ENCODE results near the gene DGLUCY. TPM values are rescaled to one million over a fixed set of nuclear protein-coding genes. Genes with fewer than 3 reads are reported as not detected.
"Not testable (repeated sequence)": the region's sequence is repeated elsewhere in the genome, so short reads cannot be mapped to it uniquely, and the experiment has no call there.

The DGLUCY gene
- total RNA-seq, 1 donor from 2014 or later = 41.1 TPM

DNA sequence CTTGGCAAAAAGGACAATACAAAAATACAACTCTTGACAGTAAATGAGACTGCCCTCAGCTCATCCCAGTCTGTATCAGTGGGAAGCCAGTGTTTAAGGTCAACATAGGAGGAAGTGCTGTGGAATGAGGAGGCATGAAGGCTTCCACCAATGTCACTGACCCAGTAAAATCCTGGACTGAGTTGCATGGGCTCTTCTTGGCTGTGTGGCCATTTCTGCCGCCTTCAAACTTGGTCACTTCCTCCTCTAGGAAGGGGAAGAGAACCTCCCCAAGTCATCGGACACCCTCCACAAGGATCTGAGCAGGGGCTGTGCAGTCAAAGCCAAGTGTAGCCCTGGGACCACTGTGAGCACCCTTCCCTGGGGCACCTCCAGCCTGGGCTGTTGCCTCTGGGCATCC is 118.7 kb downstream of the DGLUCY start:
- no peak for DNase-seq (ENCODE audit: low spot score)

DNA sequence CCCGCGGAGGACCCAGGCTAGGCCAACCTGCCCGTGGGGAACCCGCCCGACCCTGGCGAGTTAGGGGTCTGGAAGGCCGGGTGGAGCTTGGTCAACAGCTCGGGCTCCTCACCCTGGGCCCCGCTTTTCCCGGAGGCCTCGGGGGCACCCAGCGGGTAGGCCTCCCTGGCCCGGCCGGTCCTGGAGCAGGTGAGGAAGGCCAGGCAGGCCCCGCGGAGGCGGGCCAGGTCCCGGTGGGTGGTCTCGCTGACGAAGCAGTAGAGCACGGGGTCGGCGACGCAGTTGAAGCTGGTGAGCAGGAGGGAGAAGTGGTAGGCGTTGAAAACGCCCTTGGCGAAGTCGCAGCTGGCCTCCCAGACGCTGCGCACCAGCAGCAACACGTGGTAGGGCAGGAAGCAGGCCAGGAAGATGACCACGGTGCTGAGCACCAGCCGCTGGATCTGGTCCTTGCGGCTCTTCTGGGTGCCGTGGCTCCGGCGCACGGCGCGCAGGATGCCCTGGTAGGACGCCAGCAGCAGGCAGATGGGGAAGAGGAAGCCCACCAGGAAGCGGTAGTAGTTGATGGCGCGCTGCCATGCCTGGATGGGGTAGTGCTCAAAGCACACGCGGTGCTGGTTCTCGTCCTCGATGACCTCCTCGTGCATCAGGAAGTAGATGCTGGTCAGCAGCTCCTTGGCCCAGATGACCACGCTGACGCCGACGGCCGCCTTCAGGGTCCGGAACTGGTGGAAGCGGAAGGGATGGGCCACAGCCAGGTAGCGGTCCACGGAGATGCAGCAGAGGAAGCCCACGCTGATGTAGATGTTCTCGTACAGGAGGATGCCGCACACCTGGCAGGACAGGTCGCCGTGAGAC is 120.3 kb downstream of the DGLUCY start:
- DNase-seq (ENCODE audit: low spot score) = no peak

DNA sequence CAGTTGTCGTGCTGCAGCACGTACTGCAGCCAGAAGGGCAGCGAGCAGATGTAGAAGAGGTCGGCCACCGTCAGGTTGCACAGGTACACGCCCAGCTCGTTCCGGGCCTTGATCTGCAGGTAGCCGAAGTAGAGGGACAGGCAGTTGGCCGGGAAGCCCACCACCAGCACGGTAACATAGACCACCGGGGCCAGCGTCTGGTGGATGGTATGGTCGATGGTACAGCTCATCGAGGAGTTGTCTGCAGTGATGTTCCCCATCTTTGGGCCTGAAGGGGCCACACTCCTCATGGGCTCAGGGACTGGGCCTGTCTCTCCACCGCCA is 120.9 kb downstream of the DGLUCY start:
- DNase-seq (ENCODE audit: low spot score) = no peak

DNA sequence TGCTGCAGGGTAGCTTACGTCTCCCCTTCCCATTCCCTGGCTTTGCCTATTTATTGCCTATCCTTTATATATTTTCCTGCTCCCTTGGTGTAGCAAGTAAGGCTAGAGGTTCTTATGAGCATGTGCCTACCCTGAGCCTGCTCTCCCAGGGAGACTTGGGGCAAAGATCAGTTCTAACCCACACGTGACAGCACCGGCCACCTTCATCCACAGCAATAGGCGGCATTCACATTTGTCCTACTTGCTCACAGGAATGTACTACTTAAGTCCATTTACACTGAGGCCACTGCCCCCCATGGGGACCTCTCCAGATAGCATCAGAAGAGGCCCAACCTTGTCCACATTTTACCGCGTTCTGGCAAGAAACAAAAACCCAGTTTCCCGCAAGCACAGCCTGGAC is 122.0 kb downstream of the DGLUCY start:
- no peak for DNase-seq (ENCODE audit: low spot score)

DNA sequence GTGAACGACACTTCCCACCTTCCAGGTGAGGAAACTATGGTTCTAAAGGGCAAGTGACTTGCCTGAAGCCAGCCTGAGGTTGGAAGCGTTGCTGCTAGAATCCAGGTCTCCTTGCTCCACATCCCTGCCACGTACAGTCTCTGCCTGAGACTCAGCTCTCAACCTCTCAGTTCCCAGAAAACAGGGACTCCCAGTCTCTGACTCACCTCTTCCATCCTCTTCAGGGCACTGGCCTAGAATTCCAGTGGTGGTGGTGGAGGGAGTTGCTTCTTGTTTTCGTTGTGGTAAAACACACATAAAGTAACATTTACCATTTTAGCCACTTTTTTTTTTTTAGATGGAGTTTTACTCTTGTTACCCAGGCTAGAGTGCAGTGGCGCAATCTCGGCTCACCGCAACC is 123.3 kb downstream of the DGLUCY start:
- DNase-seq (ENCODE audit: low spot score) = no peak

DNA sequence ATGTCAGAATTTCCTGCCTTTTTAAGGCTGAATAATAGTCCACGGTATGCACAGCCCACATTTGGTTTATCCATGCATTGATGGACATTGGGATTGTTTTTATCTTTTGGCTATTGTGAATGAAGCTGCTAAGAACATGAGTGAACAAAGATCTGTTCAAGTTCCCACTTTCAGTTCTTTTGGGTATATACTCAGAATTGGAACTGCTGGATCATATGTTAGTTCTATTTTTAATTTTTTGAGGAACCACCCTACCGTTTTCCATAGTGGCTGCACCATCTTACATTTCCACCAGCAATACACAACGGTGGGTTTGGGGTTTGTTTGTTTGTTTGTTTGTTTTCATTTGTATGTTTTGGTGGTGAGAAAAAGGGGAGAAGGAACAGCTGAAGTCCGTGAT is 124.2 kb downstream of the DGLUCY start:
- no peak for DNase-seq (ENCODE audit: low spot score)

DNA sequence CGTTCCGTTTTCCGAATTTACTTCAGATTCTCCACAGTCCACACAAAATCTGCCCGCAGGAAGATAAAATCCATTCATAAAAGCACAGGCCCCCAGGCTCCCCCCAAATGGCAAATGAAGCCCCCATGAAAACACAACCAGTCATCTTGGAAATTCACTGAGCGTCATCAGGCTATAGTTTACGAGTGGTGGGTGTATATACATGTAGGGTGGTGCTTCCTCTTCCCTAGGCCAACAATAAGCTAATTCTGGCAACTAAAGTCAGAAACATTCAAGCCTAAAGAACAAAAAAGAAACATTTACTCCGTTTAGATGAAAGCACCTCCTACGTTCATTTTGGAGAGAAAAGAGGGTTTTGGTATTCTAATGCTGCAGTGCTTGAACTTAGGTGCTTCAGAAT is 124.8 kb downstream of the DGLUCY start:
- no peak for DNase-seq (ENCODE audit: low spot score)

DNA sequence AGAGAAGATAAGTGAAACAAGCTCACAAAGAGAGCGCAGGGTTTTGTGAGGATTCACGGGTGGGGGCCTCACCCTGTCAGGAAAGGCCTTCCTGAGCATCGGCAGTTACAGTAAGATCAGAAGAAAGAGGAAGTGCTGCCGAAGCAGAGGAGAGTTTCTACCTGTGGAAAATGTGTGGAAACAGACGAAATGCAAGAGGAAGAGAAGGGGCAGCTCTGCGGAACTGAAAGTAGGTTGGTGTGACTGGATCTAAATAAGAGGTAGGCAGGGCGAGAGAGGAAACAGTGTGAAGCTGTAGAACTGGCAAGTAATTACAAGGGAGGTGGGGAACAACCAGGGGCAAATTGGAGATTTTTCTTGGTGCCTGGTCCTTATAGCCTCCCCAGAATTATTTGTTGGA is 128.0 kb downstream of the DGLUCY start:
- no peak for DNase-seq (ENCODE audit: low spot score)

DNA sequence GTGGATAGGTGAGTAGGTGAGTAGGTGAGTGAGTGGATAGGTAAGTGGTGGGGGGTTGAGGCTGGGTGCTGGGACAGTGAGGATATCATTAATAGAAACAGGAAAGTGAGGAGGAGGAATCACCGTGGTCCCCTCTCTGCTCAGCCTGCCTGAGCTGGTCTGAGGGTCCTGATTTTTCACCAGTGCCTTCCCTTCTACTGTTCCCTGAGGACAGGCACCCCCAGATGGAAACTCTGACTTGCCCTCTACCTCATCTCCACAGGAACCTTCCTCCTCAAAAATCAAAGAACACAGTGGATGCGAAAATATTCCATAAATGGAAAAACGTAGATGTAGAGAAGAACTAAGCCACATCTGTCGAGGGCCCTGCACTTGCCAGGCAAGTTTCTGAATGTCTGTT is 128.8 kb downstream of the DGLUCY start:
- no peak for DNase-seq (ENCODE audit: low spot score)

DNA sequence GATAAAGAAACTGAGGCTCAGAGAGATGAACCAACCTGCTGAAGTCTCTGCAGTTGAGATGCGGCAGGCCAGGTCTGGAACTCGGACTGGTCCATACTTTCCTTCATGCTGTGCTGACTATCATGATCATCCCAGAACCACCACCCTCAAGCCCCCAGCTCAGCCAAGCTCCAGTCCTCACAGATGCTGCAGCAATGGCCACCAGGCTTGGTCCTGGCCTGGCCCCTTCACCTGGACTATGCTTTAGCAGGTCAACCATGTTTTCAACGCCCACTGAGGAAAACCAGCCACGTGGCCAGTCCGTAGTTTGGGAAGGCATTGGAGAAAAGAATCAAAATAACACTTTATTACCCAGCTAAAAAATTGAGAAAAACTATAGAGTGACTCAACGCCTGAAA is 129.2 kb downstream of the DGLUCY start:
- no peak for DNase-seq (ENCODE audit: low spot score)

DNA sequence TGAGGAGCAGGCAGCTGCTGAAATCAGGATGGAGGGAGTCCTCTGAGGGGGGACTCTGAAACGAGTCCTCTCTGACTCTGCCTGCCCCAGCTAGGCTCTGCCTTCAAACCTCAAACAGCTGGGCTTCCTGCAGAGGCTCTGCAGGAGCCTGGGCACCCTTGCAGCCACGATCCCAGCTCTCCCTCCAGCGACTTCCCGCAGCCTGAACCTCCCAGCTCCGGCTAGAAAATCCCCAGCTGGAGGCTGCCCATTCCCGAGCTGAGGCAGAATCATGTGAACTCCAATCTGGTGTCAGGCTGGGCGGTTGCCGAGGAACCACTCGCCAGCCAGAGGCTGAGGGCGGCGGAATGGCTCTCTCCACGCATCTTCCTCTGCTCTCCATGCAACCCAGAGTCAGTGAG is 130.6 kb downstream of the DGLUCY start, which contains the start of gene GPR68:
GPR68 (minus strand) TSS at position 204 of the 401 bp plus-strand sequence. CDS start 9,654 bp downstream, outside the sequence.
- DNase-seq (ENCODE audit: low spot score) = no peak

DNA sequence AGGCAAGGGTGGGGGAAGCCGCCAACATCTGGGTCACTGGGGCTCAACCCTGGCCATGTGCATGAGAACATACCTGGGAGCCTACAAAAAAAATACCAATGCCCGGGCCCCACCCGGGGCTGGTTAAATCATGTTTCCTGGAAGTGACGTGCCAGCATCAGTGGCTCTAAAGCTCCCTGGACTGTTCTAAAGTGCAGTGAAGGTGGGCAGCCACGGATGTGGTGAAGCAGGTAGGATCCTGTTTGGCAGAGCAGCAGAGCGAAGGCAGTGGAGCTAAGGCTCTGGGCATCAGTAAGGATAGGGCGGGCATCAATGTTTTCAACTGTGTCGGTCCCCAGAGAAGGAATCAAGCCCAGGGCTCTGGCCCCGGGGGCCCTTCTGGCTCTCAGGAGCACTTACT is 131.2 kb downstream of the DGLUCY start:
- no peak for DNase-seq (ENCODE audit: low spot score)

DNA sequence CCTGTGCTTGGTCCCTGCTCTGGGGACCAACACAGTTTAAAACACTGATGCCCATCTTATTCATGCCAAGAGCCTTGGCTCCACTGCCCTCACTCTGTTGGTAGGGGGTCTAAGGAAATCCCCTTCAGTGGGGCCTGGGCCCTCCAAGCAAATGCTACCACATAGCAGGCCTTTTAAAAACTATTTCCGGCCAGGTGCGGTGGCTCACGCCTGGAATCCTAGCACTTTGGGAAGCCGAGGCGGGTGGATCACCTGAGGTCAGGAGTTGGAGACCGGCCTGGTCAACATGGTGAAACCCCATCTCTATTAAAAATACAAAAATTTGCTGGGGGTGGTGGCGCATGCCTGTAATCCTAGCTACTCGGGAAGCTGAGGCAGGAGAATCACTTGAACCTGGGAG is 131.7 kb downstream of the DGLUCY start:
- DNase-seq (ENCODE audit: low spot score) = not testable (repeated sequence)

DNA sequence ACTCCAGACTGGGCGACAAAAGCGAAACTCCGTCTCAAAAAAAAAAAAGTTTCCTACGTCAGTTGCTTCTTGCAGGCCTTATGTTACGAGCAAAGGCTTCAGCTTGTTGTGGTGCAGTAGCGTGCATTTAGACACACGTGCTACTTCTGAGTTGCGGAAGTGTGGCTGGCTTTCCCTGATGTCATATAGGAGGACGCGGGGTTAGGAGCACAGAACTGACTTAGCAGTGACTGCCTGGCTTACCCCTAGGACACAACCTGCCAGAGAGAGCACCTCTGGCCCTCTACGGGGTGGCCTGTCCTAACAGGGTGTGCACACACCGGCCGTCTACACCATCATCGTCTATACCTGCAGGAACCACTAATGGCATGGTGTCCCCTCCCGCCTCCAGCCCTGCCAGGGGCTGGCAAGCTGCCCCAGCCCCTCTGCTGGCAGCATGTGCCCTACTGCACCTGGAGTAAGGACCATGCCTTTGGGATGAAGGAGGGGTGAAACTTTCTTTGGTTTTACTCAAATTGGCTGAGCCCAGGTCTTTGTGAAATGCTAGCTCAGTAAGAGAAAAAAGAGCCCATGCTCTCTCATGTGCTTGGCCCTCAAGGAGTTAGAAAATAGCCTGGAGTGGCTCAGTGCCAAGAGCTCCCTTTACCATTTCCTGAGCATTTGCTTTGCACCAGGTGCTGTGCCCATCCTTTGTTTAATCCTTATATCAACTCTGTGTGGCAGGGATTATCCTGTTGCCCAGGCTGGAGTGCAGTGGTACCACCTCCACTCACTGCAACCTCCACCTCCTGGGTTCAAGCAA is 132.4 kb downstream of the DGLUCY start:
- no peak for DNase-seq (ENCODE audit: low spot score)

DNA sequence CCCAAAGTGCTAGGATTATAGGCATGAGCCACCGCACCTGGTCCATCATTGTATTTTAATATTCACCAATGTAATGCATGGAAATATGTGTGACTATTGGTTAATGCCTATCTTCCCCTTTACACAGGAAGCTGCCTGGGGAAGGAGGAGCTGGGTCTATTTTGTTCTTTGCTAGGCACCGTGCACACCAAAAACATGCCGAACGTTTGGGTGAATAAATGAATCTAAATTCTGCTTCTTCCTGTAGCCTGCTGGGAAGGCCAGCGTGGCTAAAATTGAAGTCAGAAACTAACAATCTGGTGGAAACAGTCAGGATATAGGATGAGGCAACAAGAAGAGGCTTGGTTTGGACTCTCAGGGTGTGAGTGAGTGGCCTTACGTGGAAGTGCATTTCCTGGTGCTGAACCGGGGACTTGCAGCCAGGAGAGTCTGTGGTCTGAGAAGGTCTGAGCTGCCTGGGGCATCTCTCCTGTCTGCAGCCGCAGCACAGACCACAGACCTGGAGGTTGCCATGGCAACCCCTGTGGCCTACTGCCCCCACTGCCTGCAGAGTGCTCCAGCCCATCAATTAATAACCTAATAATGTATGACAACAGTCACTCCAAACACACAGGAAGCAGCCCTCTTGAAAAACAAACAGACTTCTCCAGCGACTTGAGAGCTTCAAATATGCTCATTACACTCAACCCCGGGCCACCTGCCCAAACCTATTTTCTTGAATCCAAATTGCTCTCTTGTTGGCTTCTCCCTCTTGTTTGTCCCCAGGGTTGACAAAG is 136.2 kb downstream of the DGLUCY start:
- DNase-seq (ENCODE audit: low spot score) = no peak

DNA sequence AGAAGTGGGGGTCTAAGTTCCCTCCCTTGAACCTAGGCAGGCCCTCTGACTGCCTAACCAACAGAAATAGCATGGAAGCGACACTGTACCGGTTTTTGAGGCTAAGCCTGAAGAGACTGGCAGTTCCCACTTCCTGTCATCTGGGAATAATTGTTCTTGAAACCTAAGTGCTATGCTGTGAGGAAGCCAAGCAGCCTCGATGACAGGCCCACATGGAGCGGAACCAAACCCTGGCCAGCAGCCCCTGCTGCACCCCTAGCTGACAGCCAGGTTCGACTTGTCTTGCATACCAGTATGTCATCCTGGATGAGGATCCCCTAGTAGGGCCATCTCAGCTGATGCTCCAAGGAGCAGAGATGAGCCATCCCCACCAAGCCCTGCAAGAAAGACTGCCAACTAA is 137.0 kb downstream of the DGLUCY start:
- no peak for DNase-seq (ENCODE audit: low spot score)

DNA sequence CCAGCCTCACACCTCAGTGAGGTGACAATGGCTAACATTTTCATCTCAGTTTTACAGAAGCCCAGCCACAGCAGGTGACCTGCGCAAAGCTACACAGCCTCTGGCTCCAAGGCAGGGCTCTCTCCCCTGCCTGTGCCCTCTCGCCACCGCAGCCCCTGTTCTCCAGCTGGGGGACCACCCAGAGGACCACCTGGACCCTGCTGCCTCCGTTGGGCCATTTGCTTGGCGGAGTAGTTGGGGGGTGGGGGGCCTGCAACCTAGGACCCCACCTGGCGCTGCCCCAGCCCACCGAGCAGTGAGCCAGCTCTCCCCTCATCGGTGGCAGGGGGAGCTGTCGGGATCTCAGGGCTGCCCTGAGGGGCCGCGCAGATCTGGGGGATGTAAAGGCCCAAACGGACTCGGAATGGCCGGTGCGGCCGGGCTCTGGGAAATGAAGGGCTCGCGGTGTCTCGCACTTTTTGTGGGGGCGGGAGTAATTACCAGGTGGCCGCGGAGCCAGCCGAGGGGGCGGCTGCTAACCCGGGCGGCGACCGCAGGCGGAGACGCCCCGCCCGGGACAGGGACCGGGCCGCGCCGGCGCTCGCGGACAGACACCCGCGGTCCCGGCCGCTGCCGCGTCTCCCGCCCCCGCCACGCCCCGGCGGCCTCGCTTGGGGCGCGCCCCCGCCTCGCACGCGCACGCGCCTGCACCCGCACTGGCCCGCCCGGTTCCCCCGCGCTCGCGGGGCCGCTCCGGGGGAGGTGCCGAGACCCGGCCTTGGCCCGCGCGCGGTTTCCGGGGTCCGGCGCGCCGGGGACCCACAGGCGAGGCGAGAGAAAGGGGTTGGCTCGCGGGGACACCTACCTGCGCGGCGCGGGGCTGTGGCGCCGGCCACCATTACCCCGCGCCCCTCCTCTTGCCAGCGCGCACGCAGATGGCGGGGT is 139.3 kb downstream of the DGLUCY start:
- no peak for DNase-seq (ENCODE audit: low spot score)

DNA sequence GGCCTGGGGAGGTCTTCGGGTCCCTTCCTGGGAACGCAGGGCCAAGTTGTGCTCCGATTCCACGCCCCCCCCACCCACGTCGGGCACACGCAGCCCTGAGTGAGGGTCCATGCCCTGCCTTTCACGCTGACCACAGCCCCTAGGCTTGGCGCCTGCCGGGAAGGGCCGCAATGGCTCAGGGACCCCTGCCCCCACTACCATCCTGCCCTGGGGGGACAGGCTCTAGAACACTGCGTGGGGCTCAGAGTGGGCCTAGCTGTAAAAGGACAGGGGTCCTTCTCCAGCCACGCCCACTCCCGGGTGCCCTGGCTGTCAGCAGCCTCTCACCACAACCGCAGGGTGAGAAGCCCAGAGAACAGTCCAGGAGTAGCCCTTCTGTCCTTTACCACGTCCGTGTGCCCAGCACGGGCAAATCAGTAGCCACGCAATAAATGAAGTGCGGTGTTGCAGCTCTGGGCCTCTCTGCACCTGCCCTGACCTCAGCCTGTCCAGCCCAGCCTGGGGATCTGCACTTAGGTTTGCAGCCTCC is 140.0 kb downstream of the DGLUCY start:
- no peak for DNase-seq (ENCODE audit: low spot score)

DNA sequence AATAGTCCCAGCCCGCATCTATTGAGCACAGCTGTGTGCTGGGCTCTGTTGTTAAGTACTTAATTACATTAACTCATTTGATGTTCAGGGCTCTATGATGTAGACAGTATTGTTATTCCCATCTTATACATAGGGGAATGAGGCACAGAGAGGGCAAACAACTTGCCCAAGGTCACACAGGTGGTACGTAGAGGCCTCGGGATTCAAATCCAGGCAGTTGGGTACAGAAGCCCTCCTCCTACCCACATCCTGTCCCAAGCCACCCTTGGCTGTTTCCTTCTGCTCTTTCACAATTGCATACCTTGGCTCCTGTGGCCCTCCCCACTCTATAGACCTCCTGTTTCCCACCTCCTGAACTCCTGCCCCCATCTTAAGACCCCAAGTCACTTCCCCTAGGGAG is 140.6 kb downstream of the DGLUCY start:
- DNase-seq (ENCODE audit: low spot score) = no peak

DNA sequence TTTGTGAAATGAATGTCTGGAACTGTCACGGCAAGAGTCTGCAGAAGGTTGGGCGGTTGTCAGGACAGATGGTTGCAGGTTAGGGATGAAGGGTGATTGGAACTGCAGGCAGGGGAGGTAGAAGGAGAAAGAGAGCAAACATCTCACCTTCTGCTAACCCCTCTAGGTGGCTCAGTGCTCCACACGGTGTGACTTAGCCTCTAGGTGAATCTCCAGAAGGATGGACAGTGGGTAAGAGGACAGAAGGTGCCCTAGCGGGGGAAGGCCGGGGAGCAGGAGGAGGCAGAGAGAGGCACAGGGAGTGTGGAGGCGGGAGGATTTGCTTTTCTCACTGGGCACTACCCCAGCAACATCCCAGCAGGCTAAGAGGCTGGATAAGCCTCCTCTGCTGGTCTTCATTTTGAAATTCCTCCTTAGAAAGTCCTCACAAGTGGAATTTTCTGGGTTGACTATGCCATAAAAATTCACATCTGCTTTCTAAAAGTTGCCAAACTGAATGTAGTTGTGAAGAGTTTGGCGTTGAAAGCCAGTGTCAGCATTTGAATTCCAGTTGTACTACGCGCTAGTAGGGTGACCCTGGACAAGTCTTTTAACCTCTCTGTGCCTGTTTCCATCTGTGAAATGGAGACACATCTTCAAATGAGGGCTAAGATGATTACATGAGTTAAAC is 141.3 kb downstream of the DGLUCY start:
- no peak for DNase-seq (ENCODE audit: low spot score)
